IMR-90 (cell line): ENCODE results near the gene NPHS1. TPM values are rescaled to one million over a fixed set of nuclear protein-coding genes. Genes with fewer than 3 reads are reported as not detected.

Experiments used
- ATAC-seq: fragments of 200-7000 bp; cut with Tn5 transposase; 2 replicates; pipeline ENCODE4 v1.9.1; 2020; ENCODE audit warnings: low read depth, mild to moderate bottlenecking, moderate library complexity
- BruUV-seq: library from RNA; stranded (reverse); fragments of 400-500 nt; replicated peaks from 2 replicates; lab custom pipeline; 2021; lab: Mats Ljungman, UMichigan
- CTCF ChIA-PET: fragments of 300-600 bp; formaldehyde crosslinking; extraction: SDS; loops from one replicate; lab custom pipeline; 2021; ENCODE audit warnings: antibody characterized with exemption; lab: Yijun Ruan, JAX
- POLR2A ChIA-PET: fragments of 300-600 bp; sonication (Branson Sonifier 250); formaldehyde crosslinking; loops from one replicate; lab custom pipeline; 2022; ENCODE audit warnings: antibody characterized with exemption; ENCODE audit not compliant: unreplicated experiment; lab: Charles Lee
- DNase-seq: peaks from one replicate; pipeline ENCODE4 v3.0.0; 2013
- H2AFZ ChIP-seq: replicated peaks from 2 replicates; pipeline ENCODE3; 2013; ENCODE audit warnings: low read length, mild to moderate bottlenecking; ENCODE audit not compliant: poor library complexity
- H2AK5ac ChIP-seq: 2 replicates; pipeline ENCODE4 v1.6.1; 2013; ENCODE audit warnings: low read depth, low read length, inconsistent platforms
- H2AK9ac ChIP-seq: replicated peaks from 2 replicates; pipeline ENCODE3; 2013; ENCODE audit warnings: mild to moderate bottlenecking, low read depth, low read length, moderate library complexity; ENCODE audit not compliant: poor library complexity
- H2BK120ac ChIP-seq: 2 replicates; pipeline ENCODE4 v1.6.1; 2013; ENCODE audit warnings: low read depth, low read length, inconsistent platforms
- H2BK15ac ChIP-seq: 3 replicates; pipeline ENCODE4 v1.6.1; 2013; ENCODE audit warnings: low read depth, low read length, inconsistent platforms
- H2BK20ac ChIP-seq: 2 replicates; pipeline ENCODE4 v1.6.1; 2013; ENCODE audit warnings: low read depth, mild to moderate bottlenecking, inconsistent platforms, low read length, moderate library complexity
- H2BK5ac ChIP-seq: 2 replicates; pipeline ENCODE4 v1.6.1; 2013; ENCODE audit warnings: mild to moderate bottlenecking, low read depth, low read length, inconsistent platforms; ENCODE audit not compliant: poor library complexity, severe bottlenecking
- H3K14ac ChIP-seq: replicated peaks from 2 replicates; pipeline ENCODE4 v1.6.1; 2013; ENCODE audit warnings: low read depth, low read length, inconsistent platforms
- H3K18ac ChIP-seq: 2 replicates; pipeline ENCODE4 v1.6.1; 2013; ENCODE audit warnings: low read depth, low read length, control low read depth
- H3K23ac ChIP-seq: 2 replicates; pipeline ENCODE4 v1.6.1; 2013; ENCODE audit warnings: low read depth, low read length, inconsistent platforms
- H3K27ac ChIP-seq: 2 replicates; pipeline ENCODE4 v1.5.1; 2013; ENCODE audit warnings: mild to moderate bottlenecking, control low read depth, low read length; ENCODE audit not compliant: insufficient read depth
- H3K27me3 ChIP-seq: 2 replicates; pipeline ENCODE4 v1.6.1; 2013; ENCODE audit warnings: low read length; ENCODE audit not compliant: control insufficient read depth, insufficient read depth
- H3K36me3 ChIP-seq: 2 replicates; pipeline ENCODE4 v1.6.1; 2013; ENCODE audit warnings: low read length, mixed read lengths; ENCODE audit not compliant: control insufficient read depth, insufficient read depth
- H3K4ac ChIP-seq: 2 replicates; pipeline ENCODE4 v1.6.1; 2013; ENCODE audit warnings: low read depth, low read length, inconsistent platforms
- H3K4me1 ChIP-seq: 2 replicates; pipeline ENCODE4 v1.6.1; 2013; ENCODE audit warnings: low read length, mixed read lengths; ENCODE audit not compliant: control insufficient read depth, insufficient read depth
- H3K4me2 ChIP-seq: 2 replicates; pipeline ENCODE4 v1.6.1; 2013; ENCODE audit warnings: low read depth, mild to moderate bottlenecking, control low read depth, low read length, moderate library complexity
- H3K4me3 ChIP-seq: 2 replicates; pipeline ENCODE4 v1.5.1; 2013; ENCODE audit warnings: low read depth, mild to moderate bottlenecking, control low read depth, low read length, moderate library complexity; ENCODE audit not compliant: insufficient read depth
- H3K56ac ChIP-seq: 2 replicates; pipeline ENCODE4 v1.6.1; 2013; ENCODE audit warnings: low read length, inconsistent platforms; ENCODE audit not compliant: insufficient read depth; ENCODE audit errors: extremely low read depth
- H3K79me1 ChIP-seq, 2 experiments: 2 replicates each; pipeline ENCODE4 v1.6.1; 2013; ENCODE audit warnings: low read length in 2 of 2, inconsistent platforms in 1 of 2, low read depth in 1 of 2
- H3K9ac ChIP-seq: 2 replicates; pipeline ENCODE4 v1.6.1; 2013; ENCODE audit warnings: low read depth, low read length, control low read depth
- H3K9me1 ChIP-seq: 2 replicates; pipeline ENCODE4 v1.6.1; 2013; ENCODE audit warnings: low read length, inconsistent platforms; ENCODE audit not compliant: insufficient read depth
- H3K9me3 ChIP-seq: 2 replicates; pipeline ENCODE4 v1.6.1; 2013; ENCODE audit warnings: low read length; ENCODE audit not compliant: control insufficient read depth, insufficient read depth
- H4K20me1 ChIP-seq: 2 replicates; pipeline ENCODE4 v1.6.1; 2013; ENCODE audit warnings: low read length, inconsistent platforms; ENCODE audit not compliant: insufficient read depth
- H4K5ac ChIP-seq: 2 replicates; pipeline ENCODE4 v1.6.1; 2013; ENCODE audit warnings: mild to moderate bottlenecking, low read depth, low read length, control low read depth
- H4K8ac ChIP-seq, 2 experiments: 2 replicates each; pipeline ENCODE4 v1.6.1; 2013; ENCODE audit warnings: low read depth in 2 of 2, low read length in 2 of 2, control low read depth in 1 of 2, inconsistent platforms in 1 of 2
- H4K91ac ChIP-seq: 2 replicates; pipeline ENCODE4 v1.6.1; 2013; ENCODE audit warnings: low read depth, low read length, inconsistent platforms; ENCODE audit not compliant: insufficient read depth
- BHLHE40 ChIP-seq: fragments of 150-350 bp; IDR thresholded peaks from 2 replicates; pipeline ENCODE4 v1.6.1; 2016; ENCODE audit warnings: mild to moderate bottlenecking, low read depth, low read length
- CEBPB ChIP-seq: IDR thresholded peaks from 2 replicates; pipeline ENCODE4 v1.6.1; 2012; ENCODE audit warnings: low read depth, low read length, improper control_type of control experiment
- CHD1 ChIP-seq: IDR thresholded peaks from 2 replicates; pipeline ENCODE4 v1.6.1; 2012; ENCODE audit warnings: low read depth, low read length, improper control_type of control experiment
- ELK1 ChIP-seq: fragments of 150-350 bp; IDR thresholded peaks from 2 replicates; pipeline ENCODE4 v1.6.1; 2016; ENCODE audit warnings: low read depth, mild to moderate bottlenecking, low read length, moderate library complexity, borderline replicate concordance
- FOS ChIP-seq: fragments of 150-350 bp; IDR thresholded peaks from 2 replicates; pipeline ENCODE4 v1.6.1; 2016; ENCODE audit warnings: low read depth, low read length
- MAFK ChIP-seq: IDR thresholded peaks from 2 replicates; pipeline ENCODE4 v1.6.1; 2012; ENCODE audit warnings: low read depth, low read length, improper control_type of control experiment
- MAZ ChIP-seq: IDR thresholded peaks from 2 replicates; pipeline ENCODE4 v1.6.1; 2012; ENCODE audit warnings: low read depth, mild to moderate bottlenecking, low read length, improper control_type of control experiment, moderate library complexity, borderline replicate concordance
- MXI1 ChIP-seq: IDR thresholded peaks from 2 replicates; pipeline ENCODE4 v1.6.1; 2012; ENCODE audit warnings: low read depth, mild to moderate bottlenecking, low read length, moderate library complexity, borderline replicate concordance
- NFE2L2 ChIP-seq: fragments of 150-350 bp; IDR thresholded peaks from 2 replicates; pipeline ENCODE4 v1.6.1; 2016; ENCODE audit warnings: low read depth, mild to moderate bottlenecking, low read length
- POLR2A ChIP-seq: IDR thresholded peaks from 2 replicates; pipeline ENCODE4 v1.6.1; 2012; ENCODE audit warnings: mild to moderate bottlenecking, low read depth, low read length
- RAD21 ChIP-seq: IDR thresholded peaks from 2 replicates; pipeline ENCODE4 v1.6.1; 2012; ENCODE audit warnings: low read length, improper control_type of control experiment
- RCOR1 ChIP-seq: IDR thresholded peaks from 2 replicates; pipeline ENCODE4 v1.6.1; 2012; ENCODE audit warnings: mild to moderate bottlenecking, low read length, improper control_type of control experiment; ENCODE audit not compliant: insufficient replicate concordance
- RFX5 ChIP-seq: IDR thresholded peaks from 2 replicates; pipeline ENCODE4 v1.8.0; 2012; ENCODE audit warnings: low read depth, mild to moderate bottlenecking, low read length, moderate library complexity
- SMC3 ChIP-seq: fragments of 150-350 bp; IDR thresholded peaks from 2 replicates; pipeline ENCODE4 v1.6.1; 2016; ENCODE audit warnings: low read depth, mild to moderate bottlenecking, antibody characterized with exemption, low read length, moderate library complexity
- WGBS, 2 experiments: methylation state at CpG; one replicate each; pipeline versions ENCODE4 v1.1.5 to v1.1.7; 2013; ENCODE audit warnings: missing lambda C conversion rate in 2 of 2; ENCODE audit not compliant: insufficient read length in 1 of 2; ENCODE audit errors: extremely low coverage in 2 of 2; 5-methylcytosine and 5-hydroxymethylcytosine counted together
- dilution Hi-C: fragments of 300-500 bp; cut with HindIII; formaldehyde crosslinking; loops from one replicate; pipeline ENCODE4 v1.14.3; 2018; ENCODE audit warnings: low sequenced_read_pairs; ENCODE audit not compliant: unreplicated experiment
- in situ Hi-C: fragments of 300-500 bp; cut with MboI; formaldehyde crosslinking; loops from 3 replicates; pipeline ENCODE4 v1.14.3; 2019; ENCODE audit warnings: low sequenced_read_pairs, inconsistent platforms, mixed read lengths
- intact Hi-C: fragments of 100-400 bp; cut with micrococcal nuclease; formaldehyde crosslinking; loops from 2 replicates; pipeline ENCODE4 v1.10.0; 2022
- polyA plus RNA-seq, 3 experiments: library from polyadenylated mRNA; depleted of rRNA; stranded (reverse); fragments of >200 nt; gene quantifications; 2 replicates each; pipeline ENCODE4 v1.2.3, GENCODE V29; 2012; ENCODE audit warnings: low replicate concordance in 1 of 3
- total RNA-seq: library from RNA; depleted of rRNA; stranded (reverse); fragments of >200 nt; gene quantifications from 2 replicates; pipeline ENCODE4 v1.2.3, GENCODE V29; 2012
- TF ChIP-seq, protein P1 (sequence below): fragments of 150-350 bp; IDR thresholded peaks from 2 replicates; pipeline ENCODE4 v1.6.1; 2017; ENCODE audit warnings: mild to moderate bottlenecking, antibody characterized with exemption, low read length, low read depth
- TF ChIP-seq, protein P2 (sequence below): conservative IDR thresholded peaks from 2 replicates; pipeline ENCODE4 v1.5.1; 2012; ENCODE audit warnings: mild to moderate bottlenecking, low read depth, low read length, improper control_type of control experiment

NPHS1 gene
- total and polyA plus RNA-seq, 2 of the 4 experiments (the other 2 are of a cell fraction) = not detected

GRCh38 chr19:35895911-35896642 is 43.8 kb upstream of the NPHS1 start:
- Histone ChIP-seq H3K9ac (no peak overlapping the region), H3K27me3 (no peaks in the 10 kb centered on the region), H3K79me1 (peaks cover 16 to 35% of the 10 kb centered on the region in 2 experiments; a peak in 3 of 4 replicates), H4K5ac (no peak overlapping the region), H2BK5ac (no peak overlapping the region), H3K14ac (no peak overlapping the region), H3K4ac (no peak overlapping the region), H3K4me3 (no peak overlapping the region), H3K56ac (no peak overlapping the region), H2BK15ac (no peak overlapping the region), H3K9me1 (no peaks in the 10 kb centered on the region; the same call in 1 of the 2 replicates), H2AK9ac (no peak overlapping the region), H3K18ac (no peak overlapping the region), H3K4me1 (peaks cover 8% of the 10 kb centered on the region; the same call in 1 of the 2 replicates), H2AK5ac (no peak overlapping the region), H3K27ac (no peak overlapping the region), H4K20me1 (no peaks in the 10 kb centered on the region), H3K9me3 (no peaks in the 10 kb centered on the region), H2AFZ (no peak overlapping the region), H3K36me3 (peaks cover 19% of the 10 kb centered on the region), H2BK120ac (no peak overlapping the region), H3K23ac (no peak overlapping the region), H2BK20ac (no peak overlapping the region), H4K91ac (no peak overlapping the region), H3K4me2 (no peak overlapping the region), H4K8ac (no peak overlapping the region)
- dilution Hi-C loops (no loop called here), intact Hi-C loops (no loop called here), in situ Hi-C loops (no loop called here)
- TF ChIP-seq, protein P1, sequence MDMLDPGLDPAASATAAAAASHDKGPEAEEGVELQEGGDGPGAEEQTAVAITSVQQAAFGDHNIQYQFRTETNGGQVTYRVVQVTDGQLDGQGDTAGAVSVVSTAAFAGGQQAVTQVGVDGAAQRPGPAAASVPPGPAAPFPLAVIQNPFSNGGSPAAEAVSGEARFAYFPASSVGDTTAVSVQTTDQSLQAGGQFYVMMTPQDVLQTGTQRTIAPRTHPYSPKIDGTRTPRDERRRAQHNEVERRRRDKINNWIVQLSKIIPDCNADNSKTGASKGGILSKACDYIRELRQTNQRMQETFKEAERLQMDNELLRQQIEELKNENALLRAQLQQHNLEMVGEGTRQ = no peak
- TF ChIP-seq, protein P2, sequence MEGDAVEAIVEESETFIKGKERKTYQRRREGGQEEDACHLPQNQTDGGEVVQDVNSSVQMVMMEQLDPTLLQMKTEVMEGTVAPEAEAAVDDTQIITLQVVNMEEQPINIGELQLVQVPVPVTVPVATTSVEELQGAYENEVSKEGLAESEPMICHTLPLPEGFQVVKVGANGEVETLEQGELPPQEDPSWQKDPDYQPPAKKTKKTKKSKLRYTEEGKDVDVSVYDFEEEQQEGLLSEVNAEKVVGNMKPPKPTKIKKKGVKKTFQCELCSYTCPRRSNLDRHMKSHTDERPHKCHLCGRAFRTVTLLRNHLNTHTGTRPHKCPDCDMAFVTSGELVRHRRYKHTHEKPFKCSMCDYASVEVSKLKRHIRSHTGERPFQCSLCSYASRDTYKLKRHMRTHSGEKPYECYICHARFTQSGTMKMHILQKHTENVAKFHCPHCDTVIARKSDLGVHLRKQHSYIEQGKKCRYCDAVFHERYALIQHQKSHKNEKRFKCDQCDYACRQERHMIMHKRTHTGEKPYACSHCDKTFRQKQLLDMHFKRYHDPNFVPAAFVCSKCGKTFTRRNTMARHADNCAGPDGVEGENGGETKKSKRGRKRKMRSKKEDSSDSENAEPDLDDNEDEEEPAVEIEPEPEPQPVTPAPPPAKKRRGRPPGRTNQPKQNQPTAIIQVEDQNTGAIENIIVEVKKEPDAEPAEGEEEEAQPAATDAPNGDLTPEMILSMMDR = no peak
- no peak for TF ChIP-seq MAZ
- no peak for TF ChIP-seq NFE2L2
- no peak for TF ChIP-seq MXI1
- TF ChIP-seq RAD21 = no peak
- TF ChIP-seq MAFK = no peak
- TF ChIP-seq RCOR1 = no peak
- TF ChIP-seq CEBPB = no peak
- TF ChIP-seq CHD1 = no peak
- TF ChIP-seq FOS = no peak
- no peak for TF ChIP-seq ELK1
- no peak for TF ChIP-seq SMC3
- no peak for TF ChIP-seq POLR2A
- no peak for TF ChIP-seq RFX5
- no peak for TF ChIP-seq BHLHE40
- ChIA-PET CTCF (no interaction called here), POLR2A (no interaction called here)
- ATAC-seq (no peak), DNase-seq (no peak)
- no TSS peak for BruUV-seq
- 100% methylated on average over 2 of the region's 21 CpGs; no CpG with 5 or more reads in 1 of the 2 experiments for WGBS, 2 experiments
